LHCN-M2 (cell line): ENCODE results near the gene KRTAP10-3. TPM values are rescaled to one million over a fixed set of nuclear protein-coding genes. Genes with fewer than 3 reads are reported as not detected.

Experiments used
- DNase-seq: peaks from one replicate; pipeline ENCODE4 v3.0.0-alpha.2; 2012; ENCODE audit warnings: low read depth
- total RNA-seq: library from RNA; depleted of rRNA; stranded (reverse); fragments of >200 nt; gene quantifications from 2 replicates; pipeline ENCODE4 v1.2.3, GENCODE V29; 2014

KRTAP10-3 gene
- total RNA-seq, 1 experiment from 2014 or later, result not detected

DNA sequence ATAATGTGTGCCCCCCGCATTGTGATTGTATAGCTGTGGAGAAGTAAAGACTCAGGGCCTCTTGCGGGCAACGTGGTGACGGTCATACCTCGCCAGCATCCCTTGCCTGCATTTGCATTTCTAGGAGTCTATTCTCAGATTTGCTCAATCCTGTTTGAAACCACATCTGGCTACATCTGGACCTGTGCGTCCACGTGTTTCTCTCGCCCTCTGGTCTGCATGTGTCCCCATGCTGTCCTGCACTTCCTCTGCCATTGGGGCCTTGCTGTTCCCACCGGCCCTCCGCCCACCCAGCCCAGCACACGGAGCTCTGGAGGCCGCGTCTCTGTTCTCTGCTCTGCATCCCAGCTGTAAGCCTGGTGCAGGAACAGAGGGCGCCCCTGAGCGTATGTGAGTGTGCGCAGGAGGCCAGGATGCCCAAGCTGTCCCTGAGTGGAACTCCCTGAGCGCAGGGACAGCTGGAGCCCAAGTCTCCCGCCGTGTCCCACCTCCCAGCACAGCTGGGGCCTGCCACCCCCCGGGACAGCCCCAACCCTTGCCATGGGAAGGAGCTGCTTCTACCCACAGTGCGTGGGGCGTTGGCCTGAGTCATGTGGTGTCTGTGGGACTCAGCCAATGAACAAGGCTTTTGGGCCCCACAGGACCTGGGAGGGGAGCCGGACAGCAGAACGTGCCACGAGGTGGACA, 8.9 kb downstream of the KRTAP10-3 start:
- no peak for DNase-seq

DNA sequence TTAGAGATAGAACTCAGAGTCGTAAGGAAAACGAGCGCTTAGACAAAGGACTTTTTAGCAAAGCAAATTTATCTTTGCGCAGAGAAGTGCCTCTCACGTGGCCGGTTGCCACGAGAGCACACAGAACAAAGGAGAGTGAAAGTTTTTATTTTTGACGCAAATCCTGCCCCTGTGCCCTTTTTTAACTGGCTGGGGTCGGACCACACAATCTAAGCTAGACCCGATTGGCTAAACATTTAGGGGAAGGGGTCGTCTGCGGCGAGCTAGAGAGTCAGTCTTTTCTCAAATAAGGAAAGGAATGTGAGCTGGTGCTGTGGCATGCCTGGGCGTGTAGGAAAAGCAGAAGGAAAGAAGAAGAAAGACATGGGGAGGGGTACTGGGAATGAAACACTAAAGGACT, 9.7 kb downstream of the KRTAP10-3 start:
- DNase-seq, result no peak

DNA sequence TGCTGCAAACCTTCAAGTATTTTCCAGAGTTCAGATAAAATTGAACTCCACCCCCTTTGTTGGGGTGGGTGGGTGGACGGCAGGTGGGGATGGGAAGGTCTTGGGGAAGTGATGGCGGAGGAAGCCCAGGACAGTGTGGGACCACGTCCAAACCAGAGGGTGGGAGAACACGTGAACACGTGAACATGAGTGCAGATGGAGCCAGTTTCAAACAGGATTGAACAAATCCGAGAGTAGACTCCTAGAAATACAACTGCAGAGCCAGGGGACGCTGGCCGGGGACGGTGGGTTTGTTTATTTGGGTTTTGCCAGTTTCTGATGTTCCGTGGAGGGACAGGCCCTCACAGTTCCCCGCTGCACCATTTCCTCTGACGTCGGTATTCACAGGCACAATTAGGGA, 10.2 kb downstream of the KRTAP10-3 start:
- no peak for DNase-seq

DNA sequence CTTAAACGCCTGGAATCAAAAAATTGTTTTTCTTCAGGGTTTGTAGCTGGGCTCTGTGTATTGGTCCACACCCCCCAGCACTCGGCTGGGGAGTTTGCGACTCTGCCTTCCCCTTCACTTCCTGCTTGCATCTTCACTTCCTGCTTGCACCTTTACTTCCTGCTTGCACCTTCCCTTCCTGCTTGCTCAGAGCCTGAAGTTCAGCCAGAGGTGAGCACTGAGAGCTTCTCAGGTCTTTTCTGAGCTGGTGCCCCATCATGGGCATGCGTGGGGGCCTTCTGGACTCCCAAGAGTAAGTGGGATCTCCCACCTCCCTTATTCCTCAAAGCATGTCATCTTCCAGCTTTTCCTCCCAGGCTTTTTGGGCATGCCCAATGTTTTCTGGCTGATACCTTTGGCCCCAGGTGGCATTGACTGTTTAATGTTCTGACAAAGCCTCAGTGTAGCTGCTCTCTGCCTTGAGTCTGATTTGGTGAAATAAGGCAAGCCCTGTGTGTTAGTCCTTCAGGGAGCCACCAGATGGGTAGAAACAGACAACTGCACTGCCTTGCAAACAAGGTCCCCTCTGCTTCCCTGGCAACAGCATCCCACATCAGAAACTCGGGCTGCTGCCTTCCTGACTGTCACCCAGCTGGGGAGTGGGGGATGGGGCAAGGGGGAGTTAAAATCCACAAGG, 10.8 kb downstream of the KRTAP10-3 start:
- no peak for DNase-seq

DNA sequence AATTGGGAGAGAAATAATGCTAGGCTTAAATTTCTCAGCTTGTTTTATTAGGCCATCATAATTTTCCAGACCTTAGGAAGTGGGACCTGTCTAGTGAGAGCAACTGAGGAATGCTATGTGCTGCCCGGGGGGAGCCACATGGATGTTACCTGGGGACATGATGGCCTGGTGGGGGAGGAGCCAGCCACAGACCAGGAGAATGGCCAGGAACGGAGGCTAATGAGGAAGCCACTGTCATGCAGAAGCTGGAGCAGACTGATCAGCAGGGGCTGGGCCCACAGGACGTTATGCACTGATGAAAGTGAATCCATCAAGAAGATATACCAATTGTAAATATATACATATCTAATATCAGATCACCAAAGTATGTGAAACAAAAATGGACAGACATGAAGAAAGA, 14.0 kb downstream of the KRTAP10-3 start:
- DNase-seq, result no peak

DNA sequence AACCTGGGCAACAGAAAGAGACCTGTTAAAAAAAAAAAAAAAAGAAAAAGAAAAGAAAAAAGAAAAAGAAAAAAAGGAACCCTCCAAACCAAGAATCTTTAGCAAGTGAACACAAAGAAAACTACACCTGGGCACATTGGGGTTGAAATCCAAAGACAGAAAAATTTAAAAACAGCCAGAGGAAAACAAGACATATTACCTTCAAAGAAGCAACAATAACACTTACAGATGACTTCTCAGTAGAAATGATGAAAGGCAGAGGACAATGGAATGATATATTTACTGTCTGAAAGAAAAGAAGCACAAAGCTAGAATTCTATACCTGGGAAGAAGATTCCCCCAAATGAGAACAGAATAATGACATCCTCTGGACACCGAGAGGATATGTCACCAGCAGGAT, 15.9 kb downstream of the KRTAP10-3 start:
- DNase-seq, result no peak

DNA sequence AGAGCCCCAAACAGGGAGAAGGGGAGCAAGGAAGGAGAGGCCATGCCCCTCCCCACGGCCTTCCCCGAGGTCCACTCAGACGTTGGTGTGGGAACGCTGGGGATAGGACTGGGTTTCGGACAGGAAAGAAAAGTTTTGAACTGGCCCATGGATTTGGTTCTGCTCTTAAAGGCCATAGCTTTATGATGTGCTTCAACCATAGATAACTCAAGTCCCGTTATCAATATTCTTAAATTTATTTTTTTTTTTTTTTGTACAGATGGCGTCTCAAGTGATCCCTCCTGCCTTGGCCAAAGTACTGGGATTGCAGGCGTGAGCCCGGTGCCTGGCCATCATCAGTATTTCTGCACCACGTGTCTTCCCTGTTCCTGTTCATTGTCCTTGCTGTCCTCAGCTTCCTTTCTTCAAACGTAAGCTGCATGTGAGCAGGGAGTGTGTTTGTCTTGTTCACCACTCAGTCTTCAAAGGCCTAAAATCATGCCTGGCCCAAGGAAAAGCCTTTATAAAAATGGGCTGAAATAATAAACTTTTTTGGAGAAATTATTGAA, 17.8 kb downstream of the KRTAP10-3 start:
- DNase-seq, result no peak

DNA sequence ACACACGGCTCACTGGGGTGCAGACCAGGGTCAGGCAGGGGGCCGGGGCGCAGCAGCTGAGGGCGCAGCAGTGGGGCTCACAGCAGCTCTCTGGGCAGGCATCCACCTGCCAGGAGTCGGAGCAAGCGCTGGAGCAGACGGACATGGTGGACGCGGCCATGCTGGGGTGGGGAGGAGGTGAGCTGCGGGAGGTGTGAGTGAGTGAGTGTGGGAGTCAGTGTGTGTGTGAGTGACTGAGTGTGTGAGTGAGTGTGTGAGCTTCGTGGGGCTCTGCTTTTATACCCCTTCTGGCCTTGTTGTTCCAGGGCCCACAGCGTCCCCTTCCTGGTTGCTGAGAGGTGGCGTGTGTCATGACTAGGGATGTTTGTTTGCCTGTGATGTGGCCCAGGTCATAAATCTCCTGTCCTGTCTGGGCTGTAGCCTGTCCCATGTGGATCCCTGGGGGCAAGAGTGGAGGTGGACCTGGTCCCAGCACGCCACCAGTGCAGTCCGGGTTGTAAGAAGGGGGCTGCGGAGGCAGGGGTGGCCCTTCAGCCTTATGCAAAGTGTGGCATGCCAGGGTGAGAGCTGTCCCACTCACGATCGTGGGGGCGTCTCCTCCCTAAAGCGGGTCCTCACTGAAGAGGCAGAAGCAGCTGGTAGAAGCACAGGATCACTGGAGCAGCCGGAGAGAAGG, 18.5 kb downstream of the KRTAP10-3 start, which contains the start of gene KRTAP10-1:
TSS of gene KRTAP10-1 (minus strand) at position 205 of the 676 bp plus-strand sequence. CDS start at position 160, 45 bp downstream.
- DNase-seq, result no peak

DNA sequence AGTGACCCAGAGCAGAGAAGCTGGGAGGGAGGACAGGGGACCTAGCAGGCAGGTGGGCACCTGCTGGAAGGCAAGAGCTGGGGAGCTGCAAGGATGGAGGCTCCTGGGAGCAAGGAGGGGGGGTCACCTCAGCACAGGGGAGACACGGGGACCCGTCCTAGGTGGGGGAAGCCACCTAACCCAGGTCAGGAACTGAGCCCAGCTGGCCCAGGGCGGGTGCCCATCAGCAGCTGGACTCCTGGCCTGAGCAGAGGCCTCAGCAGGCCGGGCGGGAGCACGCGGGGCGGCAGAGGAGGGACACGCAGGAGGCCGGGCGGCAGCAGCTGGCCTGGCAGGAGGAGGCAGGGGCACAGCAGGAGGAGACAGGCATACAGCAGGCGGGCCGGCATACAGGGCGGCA, 19.5 kb downstream of the KRTAP10-3 start:
- DNase-seq, result no peak

DNA sequence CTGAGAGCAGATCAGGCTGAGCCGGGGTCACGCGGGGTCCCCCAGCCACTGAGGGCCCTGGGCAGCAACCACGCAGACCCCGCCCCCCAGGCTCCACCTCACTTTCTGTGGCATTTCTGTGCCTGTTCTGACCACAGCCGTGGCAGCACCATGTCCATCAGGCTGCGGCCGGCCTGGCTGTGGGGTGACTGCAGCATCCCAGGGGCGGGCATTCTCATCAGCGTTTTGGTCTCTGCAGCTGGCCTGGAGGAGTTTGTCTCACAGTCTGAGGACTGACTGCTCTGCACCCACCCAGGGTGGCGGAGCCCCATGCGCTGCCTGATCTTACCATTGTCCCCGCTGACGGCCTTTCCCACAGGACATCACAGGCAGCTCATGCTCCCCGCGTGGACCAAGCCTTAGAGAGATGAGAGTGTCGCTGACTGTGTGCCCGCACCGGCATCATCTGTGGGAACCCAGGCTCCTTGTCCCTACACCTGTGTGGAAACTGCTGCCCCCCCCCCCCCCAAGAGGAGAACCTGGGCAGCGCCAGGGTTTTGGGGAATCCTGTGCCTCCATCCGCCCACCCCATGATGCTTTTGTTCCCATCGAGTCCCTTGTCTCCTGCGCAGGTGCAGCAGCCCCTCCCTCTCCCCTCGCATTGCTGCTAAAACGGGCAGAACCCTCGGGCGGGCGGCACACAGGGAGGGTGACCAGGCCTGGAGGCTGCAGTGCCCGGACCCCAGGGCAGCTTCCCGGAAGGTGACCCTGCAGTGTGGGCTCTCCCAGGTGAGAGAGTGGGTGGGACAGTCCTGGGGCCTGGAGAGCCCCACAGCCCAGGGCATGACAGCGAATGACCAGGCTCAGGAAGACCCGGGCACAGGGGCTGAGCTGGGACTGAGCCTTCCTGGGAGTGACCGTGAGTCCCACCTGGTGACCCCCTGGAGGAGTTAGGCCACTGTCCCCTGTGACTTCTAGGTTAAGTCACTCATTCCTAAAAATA, 20.4 kb downstream of the KRTAP10-3 start:
- DNase-seq, result no peak

DNA sequence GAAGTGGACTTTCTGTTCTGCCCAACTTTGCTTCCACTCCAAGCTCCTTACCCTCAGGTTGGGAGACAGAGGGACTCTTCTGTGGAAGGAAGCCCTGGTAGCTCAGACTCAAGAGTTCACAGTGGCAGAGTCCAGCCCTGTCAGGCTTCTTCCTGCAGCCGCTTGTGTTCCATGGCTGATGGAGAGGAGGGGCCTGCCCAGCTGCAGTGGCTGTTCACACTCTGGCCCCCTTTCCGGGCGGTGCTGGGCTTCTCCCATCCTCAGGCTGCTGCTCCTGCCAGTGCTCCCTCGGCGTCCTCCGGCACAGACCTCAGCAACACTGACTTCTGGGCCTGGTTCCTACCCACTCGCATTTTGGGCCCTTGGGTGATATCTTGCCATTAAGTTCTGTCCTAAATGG, 22.6 kb downstream of the KRTAP10-3 start:
- no peak for DNase-seq

DNA sequence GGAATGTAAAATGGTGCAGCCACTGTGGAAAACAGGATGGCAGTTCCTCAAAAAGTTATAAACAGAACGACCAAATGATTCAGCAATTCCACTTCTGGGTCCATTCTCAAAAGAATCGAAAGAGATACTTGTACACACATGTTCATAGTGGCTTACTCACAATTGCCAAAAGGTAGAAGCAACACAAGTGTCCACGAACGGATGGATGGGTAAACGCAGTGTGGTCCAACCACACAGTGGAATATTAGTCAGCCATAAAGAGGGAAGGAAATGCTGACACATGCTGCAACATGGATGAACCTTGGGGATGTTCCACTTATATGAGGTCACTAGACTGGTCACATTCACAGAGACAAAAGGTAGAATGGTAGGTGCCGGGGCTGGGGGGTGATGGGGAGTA, 23.9 kb downstream of the KRTAP10-3 start:
- DNase-seq, result no peak

DNA sequence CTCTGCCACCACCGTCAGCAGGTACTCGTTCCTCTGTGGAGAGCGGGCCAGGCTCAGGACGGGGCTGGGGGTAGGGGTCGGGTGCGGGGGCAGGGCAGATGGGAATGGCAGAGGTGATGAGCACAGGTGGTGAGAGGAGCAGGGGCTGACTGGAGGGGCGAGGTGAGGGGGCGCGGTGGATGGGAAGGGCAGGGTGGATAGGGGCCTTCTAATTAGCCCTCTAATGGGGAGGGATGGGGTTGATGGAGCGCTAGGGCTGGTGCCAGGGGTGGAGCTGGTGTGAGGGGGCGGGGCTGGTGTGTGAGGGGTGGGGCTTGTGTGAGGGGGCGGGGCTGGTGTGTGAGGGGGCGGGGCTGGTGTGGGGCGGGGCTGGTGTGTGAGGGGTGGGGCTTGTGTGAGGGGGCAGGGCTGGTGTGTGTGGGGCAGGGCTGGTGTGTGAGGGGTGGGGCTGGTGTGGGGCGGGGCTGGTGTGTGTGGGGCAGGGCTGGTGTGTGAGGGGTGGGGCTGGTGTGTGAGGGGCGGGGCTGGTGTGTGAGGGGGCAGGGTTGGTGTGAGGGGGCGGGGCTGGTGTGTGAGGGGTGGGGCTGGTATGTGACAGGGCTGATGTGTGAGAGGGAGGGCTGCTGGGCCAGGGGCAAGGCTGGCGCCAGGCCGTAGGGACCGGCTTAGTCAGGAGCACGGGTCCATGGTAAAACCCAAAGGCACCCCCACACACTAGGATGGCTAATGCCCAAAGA, 24.5 kb downstream of the KRTAP10-3 start:
- no peak for DNase-seq

DNA sequence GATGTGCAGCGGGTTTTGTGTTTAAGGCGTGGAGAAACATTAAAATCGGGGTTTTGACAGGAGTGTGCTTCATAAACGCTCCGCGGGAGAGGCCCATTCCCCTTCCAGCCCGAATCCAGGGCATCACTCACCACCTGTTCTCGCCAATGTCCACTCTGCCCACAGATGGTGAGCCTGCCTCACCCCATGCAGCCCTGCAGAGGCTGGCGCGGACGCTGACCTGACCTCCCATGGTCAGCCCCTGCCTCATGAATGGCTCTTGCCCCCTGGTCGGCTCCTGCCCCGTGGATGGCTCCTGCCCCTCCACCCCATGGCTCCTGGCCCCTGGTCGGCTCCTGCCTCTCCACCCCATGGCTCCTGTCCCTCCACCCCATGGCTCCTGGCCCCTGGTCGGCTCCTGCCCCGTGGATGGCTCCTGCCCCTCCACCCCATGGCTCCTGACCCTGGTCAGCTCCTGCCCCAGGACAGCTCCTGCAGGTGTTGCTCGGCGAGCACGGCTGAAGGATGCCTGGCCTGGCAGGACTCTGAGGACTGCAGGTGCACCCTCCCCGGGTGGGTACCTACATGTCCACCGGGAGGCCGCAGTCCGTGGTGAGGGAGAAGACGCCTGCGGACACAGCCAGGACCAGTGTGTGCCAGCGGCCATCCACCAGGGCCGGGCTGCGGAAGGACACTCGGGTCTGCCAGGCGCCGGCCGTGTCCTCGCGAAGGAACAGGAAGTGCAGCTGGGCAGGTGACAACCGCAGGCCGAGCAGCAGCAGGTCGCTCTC, 25.3 kb downstream of the KRTAP10-3 start:
- DNase-seq, result no peak

DNA sequence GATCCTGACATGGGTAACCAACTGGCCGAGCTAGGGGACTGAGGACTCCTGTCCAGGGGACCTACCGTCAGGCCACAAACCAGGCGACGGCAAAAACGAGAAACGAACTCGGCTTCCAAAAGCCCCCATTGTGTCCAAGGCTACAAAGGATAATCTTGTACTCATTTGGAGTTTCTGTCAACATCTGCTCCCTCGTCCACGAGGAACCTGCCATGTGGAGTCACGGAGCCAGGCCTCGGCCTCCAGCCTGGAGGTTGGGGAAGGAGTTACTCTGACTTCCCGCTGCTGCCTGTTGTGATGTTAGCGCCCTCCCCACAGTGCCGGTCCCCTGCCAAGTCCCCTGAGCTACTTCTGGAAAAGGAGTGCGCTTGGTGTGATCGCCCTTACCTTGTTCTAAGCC, 25.9 kb downstream of the KRTAP10-3 start:
- DNase-seq, result no peak

DNA sequence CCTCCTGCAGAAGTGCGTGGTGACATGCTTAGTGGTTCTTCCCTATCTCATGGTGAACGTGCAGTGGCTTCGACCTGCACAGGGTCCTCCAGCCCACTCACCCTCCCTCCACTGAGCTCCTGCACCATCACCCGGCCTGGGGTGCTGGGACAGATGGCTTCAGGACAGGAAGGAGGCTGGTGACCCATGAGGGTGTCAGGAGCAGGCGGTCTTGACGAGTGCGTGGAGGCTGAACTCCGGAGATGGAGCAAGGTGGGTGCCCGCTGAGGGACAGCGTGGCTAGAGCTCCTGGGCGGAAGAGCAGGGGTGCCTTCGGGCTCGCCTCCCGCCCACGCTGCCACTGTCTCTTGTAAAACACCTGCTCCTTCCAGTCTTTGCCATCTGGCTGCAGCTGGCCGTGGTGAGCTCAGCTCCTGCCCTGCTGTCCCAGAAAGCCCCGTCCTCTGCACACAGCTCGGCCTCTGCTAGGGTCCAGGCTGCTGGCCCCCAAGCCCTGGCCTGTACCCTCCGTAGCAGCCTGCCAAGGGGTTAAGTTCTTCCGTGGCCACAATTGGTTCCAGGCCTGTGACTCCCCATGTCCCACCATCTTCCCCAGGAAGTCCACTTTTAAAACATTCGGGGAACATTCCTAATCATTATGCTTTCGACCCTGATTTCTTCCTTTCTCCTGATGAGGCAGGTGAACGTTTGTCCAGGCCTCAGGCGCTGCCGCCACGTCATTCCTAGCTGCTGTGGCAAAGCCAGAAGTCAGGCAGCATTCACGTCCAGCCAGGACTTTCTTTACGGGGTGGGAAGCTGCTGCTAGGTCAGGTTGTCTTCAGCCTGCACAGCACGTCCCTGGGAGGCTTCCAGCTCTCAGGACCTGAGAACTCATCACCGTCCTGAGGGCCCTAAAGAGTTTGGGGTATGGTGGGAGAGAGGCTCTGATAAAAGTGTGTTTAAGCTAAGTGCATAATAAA, 26.7 kb downstream of the KRTAP10-3 start:
- DNase-seq, result no peak

DNA sequence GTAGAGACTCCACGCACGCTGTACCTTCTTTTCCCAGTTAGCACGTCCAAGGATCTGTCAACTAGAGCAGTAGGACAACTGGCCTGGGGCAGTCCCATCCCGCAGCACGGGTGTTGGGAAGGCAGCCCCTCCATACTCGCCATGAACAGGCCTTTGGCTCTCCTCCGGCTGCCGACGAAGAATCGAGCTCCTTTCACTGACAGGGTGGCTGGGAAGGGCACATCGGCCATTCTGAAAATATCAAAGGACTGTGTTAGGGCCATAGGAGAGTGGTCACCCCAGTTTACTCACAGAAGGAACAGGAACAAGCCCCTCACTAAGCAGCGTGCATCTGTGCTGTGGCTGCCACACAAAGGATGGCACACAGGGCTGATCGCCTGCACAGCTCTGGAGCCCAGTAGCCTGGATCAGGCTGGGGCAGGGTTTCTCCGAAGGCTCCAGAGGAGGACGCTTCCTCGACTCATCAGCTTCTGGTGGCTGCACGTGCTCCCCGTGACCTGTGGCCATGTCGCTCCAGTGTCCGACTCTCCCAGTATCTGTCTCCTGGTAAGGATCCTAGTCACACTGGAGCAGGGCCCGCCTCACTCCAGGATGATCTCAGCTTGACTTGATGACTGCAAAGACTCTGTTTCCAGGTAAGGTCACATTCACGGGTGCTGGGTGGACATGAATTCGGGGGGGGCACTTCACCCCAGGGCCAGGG, 27.5 kb downstream of the KRTAP10-3 start:
- no peak for DNase-seq
